ENCODE results near the gene INF2.

GRCh38 chr14:104673481-104673880 lies 15.9 kb upstream of the INF2 start:
- TF ChIP-seq CTCF (IDR thresholded peaks at IDR 0.05; ENCODE audit: insufficient read depth, low read length) = no peak
- no peak for TF ChIP-seq REST (IDR thresholded peaks at IDR 0.05; ENCODE audit: insufficient replicate concordance, low read depth)
- no peak for TF ChIP-seq POLR2AphosphoS5 (IDR thresholded peaks at IDR 0.05; ENCODE audit: low read depth)
- no peak for TF ChIP-seq SPI1 (IDR thresholded peaks at IDR 0.05; ENCODE audit: borderline replicate concordance, low read depth)
